Gastrocnemius medialis (tissue), 4 donors: ENCODE results near the gene MRC1.

Experiments
- POLR2A ChIP-seq, 2 donors: fragments of 450-650 bp; IDR thresholded peaks; one replicate each; pipeline ENCODE4 v1.6.1; 2017; ENCODE audit warnings: antibody characterized with exemption in 2 of 2, mild to moderate bottlenecking in 2 of 2, moderate library complexity in 2 of 2
- TF ChIP-seq, protein P1 (sequence below), 5 experiments: fragments of 450-650 bp in 3 of 5; fragments of 200-600 bp in 2 of 5; sonication (generic) in 2 of 5; IDR thresholded peaks in 4 of 5; conservative IDR thresholded peaks in 1 of 5; 1 replicate in 4 of 5; 2 replicates in 1 of 5; pipeline ENCODE4 v1.5.1; 2016 to 2019; ENCODE audit warnings: antibody characterized with exemption in 5 of 5, mild to moderate bottlenecking in 3 of 5, moderate library complexity in 3 of 5

- TF ChIP-seq POLR2A (IDR thresholded peaks at IDR 0.05), result no peak
- TF ChIP-seq, protein P1, sequence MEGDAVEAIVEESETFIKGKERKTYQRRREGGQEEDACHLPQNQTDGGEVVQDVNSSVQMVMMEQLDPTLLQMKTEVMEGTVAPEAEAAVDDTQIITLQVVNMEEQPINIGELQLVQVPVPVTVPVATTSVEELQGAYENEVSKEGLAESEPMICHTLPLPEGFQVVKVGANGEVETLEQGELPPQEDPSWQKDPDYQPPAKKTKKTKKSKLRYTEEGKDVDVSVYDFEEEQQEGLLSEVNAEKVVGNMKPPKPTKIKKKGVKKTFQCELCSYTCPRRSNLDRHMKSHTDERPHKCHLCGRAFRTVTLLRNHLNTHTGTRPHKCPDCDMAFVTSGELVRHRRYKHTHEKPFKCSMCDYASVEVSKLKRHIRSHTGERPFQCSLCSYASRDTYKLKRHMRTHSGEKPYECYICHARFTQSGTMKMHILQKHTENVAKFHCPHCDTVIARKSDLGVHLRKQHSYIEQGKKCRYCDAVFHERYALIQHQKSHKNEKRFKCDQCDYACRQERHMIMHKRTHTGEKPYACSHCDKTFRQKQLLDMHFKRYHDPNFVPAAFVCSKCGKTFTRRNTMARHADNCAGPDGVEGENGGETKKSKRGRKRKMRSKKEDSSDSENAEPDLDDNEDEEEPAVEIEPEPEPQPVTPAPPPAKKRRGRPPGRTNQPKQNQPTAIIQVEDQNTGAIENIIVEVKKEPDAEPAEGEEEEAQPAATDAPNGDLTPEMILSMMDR (IDR thresholded peaks at IDR 0.05 in 4 of 5, conservative IDR thresholded peaks at IDR 0.05 in 1 of 5), result no peak
These were observed at the start of gene MRC1 for GRCh38 chr10:17808971-17809841.
